GM21381 (cell line): ENCODE measurements around the gene MYCBP2.
A peak's percentile ranks its signal among the peaks of the same experiment; 100 is the strongest.
"Not testable (repeated sequence)": the region's sequence is repeated elsewhere in the genome, so short reads cannot be mapped to it uniquely, and the experiment has no call there.

Source experiments
- ATAC-seq: cut with Tn5 transposase; IDR thresholded peaks from one replicate; pipeline ENCODE4 v1.9.1; 2021; ENCODE audit warnings: mild to moderate bottlenecking, moderate library complexity; ENCODE audit not compliant: unreplicated experiment

MYCBP2 gene

DNA sequence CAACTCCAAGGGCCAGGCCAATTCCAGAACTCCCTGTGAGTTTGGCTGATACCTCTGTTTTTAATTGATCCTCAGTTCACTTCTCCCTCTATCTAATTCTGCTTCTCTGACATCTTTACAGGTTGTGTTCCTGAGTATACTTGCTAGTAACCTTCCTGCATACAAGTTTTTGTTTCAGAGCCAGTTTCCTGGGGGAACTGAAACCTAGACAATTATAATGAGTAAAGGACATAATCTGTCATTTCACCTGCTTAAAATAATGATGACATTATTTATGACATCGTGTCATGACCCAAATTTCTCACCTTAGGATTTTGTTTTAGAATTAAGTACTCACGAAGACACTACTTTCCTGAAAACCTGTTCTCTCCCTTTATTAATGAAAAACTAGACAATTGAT, 12.5 kb upstream of the MYCBP2 start:
- ATAC-seq, result peak; percentile 67

DNA sequence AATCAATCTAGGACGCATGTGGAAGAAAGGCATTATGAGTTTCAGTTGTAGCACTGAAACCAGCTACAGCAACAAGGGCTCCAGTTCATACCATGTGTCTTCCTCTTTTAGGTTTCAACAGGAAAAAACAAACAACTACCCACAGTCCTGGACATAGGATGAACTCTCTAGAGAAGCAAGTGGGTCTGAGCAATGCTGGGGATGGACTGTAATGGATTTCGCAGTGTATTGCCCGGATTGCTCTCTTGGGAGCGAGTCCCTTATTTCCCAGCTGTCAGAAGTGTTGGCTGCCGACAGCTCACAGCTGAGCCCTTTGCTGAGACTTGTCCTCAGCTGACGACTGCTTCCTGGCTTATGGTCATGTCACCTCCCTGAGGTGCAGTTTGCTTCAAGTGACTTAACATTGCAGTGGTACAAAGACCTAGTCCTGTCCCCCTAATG, 12.1 kb upstream of the MYCBP2 start:
- peak; percentile 59 for ATAC-seq

DNA sequence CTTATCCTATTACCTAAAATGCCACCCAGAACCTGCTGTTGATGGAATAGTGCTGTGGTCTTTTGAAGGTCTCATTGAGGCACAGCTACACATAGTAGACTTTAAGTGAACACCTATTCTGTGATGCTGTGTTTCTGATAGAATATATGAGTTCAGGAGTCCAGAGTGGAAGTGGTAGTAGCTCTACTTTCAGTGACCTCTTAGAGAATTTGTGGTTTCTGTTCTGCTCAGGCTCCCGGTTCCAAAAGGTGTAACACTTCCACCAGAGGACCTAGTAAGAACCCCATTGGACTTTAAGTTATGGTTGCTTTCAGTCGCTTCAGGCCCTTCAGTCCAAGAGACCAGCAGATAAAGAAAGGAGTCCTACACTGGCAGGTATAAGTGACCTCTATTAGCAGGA, 11.4 kb upstream of the MYCBP2 start:
- ATAC-seq, result peak; percentile 39

DNA sequence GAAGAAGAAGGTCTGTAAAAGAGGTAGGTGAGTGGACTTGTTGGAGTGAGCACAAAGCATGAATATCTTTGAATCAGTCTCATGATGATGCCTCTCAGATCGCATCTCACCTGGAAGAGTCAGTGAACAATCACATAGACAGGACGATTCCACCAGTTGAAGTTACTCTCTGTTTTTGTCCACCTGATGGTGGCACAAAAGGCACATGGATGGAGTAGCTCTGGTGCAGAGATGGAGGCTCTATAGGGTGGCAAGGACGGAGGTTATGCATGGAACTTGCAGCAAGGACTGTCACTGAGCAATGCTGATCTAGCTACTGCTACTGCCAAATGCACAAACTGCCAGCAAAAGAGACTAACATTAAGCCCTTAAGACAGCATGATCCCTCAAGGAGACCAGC, 10.3 kb upstream of the MYCBP2 start:
- no peak for ATAC-seq

DNA sequence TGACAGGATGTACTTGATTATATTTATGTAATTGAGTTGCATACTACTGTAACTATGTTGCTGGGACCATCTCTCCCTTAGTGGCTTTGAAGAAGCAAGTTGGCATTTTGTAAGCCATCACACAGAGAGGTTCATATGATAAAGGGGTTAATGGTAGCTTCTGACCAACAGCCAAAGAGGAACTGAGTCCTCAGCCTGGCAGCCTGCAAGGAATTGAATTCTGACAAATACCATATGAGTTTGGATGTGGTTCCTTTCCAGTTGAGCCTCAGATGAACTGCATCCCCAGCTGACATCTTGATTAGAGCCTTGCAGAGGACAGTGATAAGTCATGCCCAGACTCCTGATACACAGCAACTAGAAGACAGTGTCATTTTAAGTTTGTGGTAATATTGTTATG, 8.6 kb upstream of the MYCBP2 start:
- ATAC-seq, result no peak

GRCh38 chr13:77333594-77333993, 6.7 kb upstream of the MYCBP2 start:
- ATAC-seq, result no peak

DNA sequence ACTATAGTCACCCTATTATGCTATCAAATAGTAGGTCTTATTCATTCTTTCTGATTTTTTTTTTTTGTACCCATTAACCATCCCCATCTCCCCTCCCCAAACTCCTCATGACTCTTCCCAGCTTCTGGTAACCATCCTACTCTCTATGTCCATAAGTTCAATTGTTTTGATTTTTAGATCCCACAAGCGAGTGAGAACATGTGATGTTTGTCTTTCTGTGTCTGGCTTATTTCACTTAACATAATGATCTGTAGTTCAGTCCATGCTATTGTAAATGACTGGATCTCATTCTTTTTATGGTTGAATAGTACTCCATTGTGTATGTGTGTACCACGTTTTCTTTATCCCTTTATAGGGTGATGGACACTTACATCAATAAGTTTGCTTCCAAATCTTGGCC, 4.5 kb upstream of the MYCBP2 start:
- no peak for ATAC-seq

- no peak for ATAC-seq
Measured at GRCh38 chr13:77329911-77330584, 3.2 kb upstream of the MYCBP2 start.

GRCh38 chr13:77329133-77329910, 2.4 kb upstream of the MYCBP2 start:
- ATAC-seq, result peak; percentile 59

DNA sequence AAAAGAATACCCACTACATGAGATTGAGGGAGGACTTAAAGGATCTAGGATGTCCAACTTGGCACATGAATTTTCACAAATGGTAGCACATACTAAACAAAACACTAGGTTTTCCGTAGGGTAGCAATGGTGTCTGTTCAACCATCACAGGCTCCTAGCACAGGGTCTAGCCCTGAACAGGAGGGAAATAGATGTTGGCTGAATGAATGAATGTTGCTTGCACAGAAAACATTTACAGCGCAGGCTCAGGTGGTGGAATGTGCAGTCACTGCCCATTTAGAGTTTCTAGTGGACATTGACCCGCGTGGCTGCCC, 1.9 kb upstream of the MYCBP2 start:
- peak; percentile 6 for ATAC-seq

DNA sequence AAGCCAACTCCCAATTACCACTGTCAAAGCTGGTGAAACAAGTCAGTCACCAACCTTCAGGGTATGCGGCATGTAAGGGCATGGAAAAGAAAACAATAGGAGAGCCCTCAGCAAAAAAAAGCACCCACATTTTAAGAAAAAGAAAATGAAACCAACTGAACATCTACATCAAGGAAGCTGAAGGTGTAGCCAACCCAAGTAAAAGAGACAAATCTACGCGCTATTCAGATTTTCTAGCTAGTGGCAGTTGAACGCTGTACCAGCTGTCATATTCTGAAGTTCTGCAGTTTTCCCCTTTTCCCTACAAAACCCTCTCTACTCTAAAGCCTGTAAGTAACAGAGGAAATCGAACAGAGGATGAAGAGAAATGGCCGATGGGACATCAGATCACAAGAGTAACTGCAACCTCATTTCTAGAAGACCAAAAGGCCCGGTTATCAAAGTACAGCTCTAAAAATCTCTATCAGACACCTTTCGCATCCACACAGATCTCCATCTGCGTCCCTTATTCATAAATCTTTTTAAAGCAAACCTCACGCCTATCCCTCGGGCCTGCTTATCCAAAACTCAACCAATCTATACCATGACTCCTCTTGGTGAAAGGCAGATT, 1.4 kb downstream of the MYCBP2 start:
- ATAC-seq, result no peak

DNA sequence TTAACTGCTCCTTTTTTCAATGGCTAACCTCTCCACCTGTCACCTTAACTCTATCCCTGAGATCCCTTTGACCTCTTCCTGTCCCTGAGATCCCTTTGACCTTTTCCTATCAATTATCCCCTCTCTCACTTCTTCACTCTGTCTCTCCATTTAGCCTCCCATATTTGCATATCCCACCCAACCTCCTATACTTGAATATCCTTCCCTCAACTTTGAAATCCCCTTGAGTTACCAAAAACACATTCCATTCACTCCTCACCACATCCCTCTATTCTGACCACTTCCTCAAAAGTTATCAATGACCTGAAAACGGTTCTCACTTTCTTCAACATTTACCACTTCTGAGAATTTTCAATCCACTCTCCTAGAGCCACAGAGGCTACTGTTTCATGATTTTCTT, 3.0 kb downstream of the MYCBP2 start:
- no peak for ATAC-seq

GRCh38 chr13:77319536-77319935, 7.4 kb downstream of the MYCBP2 start:
- no peak for ATAC-seq

DNA sequence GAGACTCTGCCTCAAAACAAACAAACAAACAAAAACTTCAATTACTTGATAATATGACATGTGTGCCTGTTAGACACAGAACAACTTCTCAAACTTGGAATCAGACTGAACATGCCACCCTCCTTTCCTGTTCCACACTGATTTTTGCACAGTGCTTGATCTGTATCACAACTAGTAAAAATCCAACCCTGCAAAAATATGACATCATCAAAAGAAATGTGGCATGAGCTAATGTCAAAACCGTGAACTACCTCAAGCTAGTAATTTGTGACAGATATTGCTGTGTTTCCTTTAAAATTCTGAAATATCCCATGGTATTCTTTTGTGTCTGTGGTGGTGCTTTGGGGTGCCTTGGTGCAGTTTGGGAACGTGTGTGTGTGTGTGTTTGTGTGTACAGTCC, 8.2 kb downstream of the MYCBP2 start:
- no peak for ATAC-seq

DNA sequence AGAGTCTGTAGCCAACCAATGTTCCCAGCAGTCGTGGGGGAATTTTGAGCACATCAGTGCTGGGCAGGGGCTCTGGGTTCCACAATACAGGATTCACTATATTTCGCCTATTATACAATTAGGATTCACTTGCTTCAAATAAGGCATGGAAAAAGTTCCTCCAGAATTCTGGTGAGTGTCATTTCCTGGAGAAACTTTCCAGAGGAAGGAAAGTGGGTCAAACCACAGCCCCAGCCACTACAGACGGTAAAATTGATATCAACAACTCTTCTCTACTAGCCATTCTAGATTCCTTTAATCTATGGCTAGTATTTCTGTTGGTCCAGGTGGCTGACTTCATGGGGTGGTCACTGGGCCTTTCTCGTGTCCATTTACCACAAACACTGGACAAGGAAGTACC, 10.5 kb downstream of the MYCBP2 start:
- ATAC-seq, result no peak

GRCh38 chr13:77315509-77315908, 11.4 kb downstream of the MYCBP2 start:
- ATAC-seq, result not testable (repeated sequence)

DNA sequence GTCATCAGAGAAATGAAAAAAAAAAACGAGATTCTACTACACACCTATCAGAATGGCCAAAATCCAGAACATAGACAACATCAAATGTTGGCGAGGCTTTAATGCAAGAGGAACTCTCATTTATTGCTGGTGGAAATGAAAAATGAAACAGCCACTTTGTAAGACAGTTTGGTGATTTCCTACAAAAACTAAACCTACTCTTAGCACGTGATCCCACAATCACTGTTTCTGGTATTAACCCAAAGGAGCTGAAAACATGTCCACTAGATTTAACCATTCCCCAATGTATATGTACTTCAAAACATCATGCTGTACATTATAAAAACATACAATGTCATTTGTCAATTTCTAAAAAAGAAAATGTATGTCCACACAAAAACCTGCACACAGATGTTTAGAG, 13.0 kb downstream of the MYCBP2 start:
- no peak for ATAC-seq

DNA sequence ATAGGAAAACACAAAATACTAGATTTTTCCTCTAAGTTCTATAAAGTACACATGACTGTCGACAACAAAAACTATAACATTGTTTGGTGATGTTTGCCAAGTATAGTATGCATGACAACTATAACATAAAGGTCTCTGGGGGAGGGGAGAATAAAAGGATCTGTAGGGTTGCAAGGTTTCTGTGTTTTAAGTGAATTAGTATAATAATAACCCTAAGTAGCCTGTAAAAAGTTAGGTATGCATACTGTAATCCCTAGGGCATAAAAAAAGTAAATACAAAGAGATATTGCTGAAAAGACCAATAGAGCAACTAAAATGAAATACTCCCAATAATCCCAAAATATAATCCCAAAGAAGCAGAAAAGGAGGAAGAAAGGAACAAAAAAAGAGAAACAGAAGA, 14.6 kb downstream of the MYCBP2 start:
- no peak for ATAC-seq

GRCh38 chr13:77310579-77311279, 16.2 kb downstream of the MYCBP2 start:
- ATAC-seq, result no peak

GRCh38 chr13:77310161-77310560, 16.7 kb downstream of the MYCBP2 start:
- ATAC-seq, result no peak

DNA sequence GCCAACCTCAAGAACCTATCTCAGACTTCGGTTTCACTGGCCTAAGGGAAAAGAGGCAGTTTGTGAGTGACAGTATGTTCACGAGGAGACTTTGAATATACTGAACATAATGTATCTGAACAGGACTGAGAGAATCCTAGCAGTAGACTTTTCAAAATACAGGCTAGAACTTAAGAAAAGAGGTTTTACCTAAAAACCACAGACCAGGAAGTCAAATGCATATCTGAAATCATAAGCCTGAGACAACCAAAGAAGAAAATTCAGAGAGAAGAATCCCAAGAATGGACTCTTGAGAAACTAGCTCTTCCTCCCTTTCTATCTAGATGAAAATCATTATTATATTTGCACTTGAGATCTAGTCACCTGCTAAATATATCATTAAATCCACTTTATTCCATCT, 17.6 kb downstream of the MYCBP2 start:
- ATAC-seq, result no peak

DNA sequence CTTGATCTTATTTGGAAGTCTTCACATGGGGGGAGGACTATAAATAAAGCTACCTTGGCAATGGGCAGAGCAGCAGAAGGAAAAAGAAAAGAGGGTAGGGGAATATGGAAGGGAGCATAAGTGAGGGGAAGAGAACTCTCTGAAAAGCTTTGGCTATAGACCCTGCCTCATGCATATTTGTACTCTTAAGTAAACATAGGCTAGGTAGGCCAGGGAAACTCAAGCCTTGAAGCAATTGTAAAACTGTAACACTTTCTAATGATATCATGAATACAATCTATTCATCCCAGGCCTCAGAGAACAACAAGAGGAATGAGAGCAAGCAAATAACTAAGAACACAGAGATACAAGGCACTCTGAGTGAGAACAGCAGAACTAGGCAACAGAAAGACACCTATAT, 20.4 kb downstream of the MYCBP2 start:
- ATAC-seq, result no peak
